Breast epithelium (tissue), 3 donors: ENCODE measurements around the gene NOS1AP.

ENCODE experiments used
- POLR2A ChIP-seq: fragments of 450-650 bp; IDR thresholded peaks from one replicate; pipeline ENCODE4 v1.6.1; 2016; ENCODE audit warnings: antibody characterized with exemption, mild to moderate bottlenecking, moderate library complexity
- POLR2AphosphoS5 ChIP-seq, 3 donors: sonication (generic); formaldehyde crosslinking; IDR thresholded peaks; one replicate each; pipeline ENCODE4 v1.6.1; 2017; ENCODE audit warnings: antibody characterized with exemption in 3 of 3
- TF ChIP-seq, protein P1 (sequence below), 3 donors: fragments of 450-650 bp; IDR thresholded peaks; one replicate each; pipeline ENCODE4 v1.5.1; 2016 to 2017; ENCODE audit warnings: antibody characterized with exemption in 3 of 3, mild to moderate bottlenecking in 3 of 3, moderate library complexity in 3 of 3

- TF ChIP-seq, protein P1, sequence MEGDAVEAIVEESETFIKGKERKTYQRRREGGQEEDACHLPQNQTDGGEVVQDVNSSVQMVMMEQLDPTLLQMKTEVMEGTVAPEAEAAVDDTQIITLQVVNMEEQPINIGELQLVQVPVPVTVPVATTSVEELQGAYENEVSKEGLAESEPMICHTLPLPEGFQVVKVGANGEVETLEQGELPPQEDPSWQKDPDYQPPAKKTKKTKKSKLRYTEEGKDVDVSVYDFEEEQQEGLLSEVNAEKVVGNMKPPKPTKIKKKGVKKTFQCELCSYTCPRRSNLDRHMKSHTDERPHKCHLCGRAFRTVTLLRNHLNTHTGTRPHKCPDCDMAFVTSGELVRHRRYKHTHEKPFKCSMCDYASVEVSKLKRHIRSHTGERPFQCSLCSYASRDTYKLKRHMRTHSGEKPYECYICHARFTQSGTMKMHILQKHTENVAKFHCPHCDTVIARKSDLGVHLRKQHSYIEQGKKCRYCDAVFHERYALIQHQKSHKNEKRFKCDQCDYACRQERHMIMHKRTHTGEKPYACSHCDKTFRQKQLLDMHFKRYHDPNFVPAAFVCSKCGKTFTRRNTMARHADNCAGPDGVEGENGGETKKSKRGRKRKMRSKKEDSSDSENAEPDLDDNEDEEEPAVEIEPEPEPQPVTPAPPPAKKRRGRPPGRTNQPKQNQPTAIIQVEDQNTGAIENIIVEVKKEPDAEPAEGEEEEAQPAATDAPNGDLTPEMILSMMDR (IDR thresholded peaks at IDR 0.05), result no peak
- no peak for TF ChIP-seq POLR2A
- TF ChIP-seq POLR2AphosphoS5 (IDR thresholded peaks at IDR 0.05), result no peak
Observed at GRCh38 chr1:162191396-162192305, 122.2 kb downstream of the NOS1AP start.
